H1 (cell line): ENCODE measurements around the gene AHNAK2. TPM values are rescaled to one million over a fixed set of nuclear protein-coding genes. Genes with fewer than 3 reads are reported as not detected.
A peak's percentile ranks its signal among the peaks of the same experiment; 100 is the strongest.

Experiments
- CTCF ChIA-PET: fragments of 300-600 bp; sonication (Branson Sonifier 250); formaldehyde crosslinking; loops from one replicate; lab custom pipeline; 2021; ENCODE audit not compliant: partially characterized antibody; lab: Charles Lee
- POLR2A ChIA-PET: fragments of 300-600 bp; sonication (Branson Sonifier 250); formaldehyde crosslinking; loops from one replicate; lab custom pipeline; 2021; ENCODE audit warnings: inconsistent platforms; ENCODE audit not compliant: partially characterized antibody; lab: Charles Lee
- DNase-seq, 2 experiments: peaks; one replicate each; pipeline versions ENCODE4 v3.0.0 to v3.0.0-alpha.2; 2010 to 2022; ENCODE audit warnings: low spot score in 2 of 2, low read depth in 1 of 2, mixed read lengths in 1 of 2
- FAIRE-seq: peaks from 2 replicates; lab custom pipeline; 2011; peaks lifted over from hg19 to GRCh38; lab: Jason Lieb, UNC
- H2AFZ ChIP-seq: 2 replicates; pipeline ENCODE4 v1.8.1; 2012; ENCODE audit warnings: low read length, inconsistent platforms
- H2AK5ac ChIP-seq: 2 replicates; pipeline ENCODE4 v1.6.1; 2013; ENCODE audit warnings: low read depth, low read length
- H2BK120ac ChIP-seq: replicated peaks from 2 replicates; pipeline ENCODE3; 2013; ENCODE audit warnings: low read depth, low read length, inconsistent platforms
- H2BK12ac ChIP-seq: 2 replicates; pipeline ENCODE4 v1.6.1; 2013; ENCODE audit warnings: low read depth, low read length
- H2BK15ac ChIP-seq: 2 replicates; pipeline ENCODE4 v1.6.1; 2013; ENCODE audit warnings: low read length
- H2BK20ac ChIP-seq: 2 replicates; pipeline ENCODE4 v1.6.1; 2013; ENCODE audit warnings: low read length
- H2BK5ac ChIP-seq: 2 replicates; pipeline ENCODE4 v1.6.1; 2013; ENCODE audit warnings: low read depth, low read length
- H3K14ac ChIP-seq: 2 replicates; pipeline ENCODE4 v1.6.1; 2013; ENCODE audit warnings: inconsistent platforms; ENCODE audit not compliant: insufficient read length
- H3K18ac ChIP-seq: 2 replicates; pipeline ENCODE4 v1.6.1; 2013; ENCODE audit warnings: low read length; ENCODE audit errors: extremely low read depth
- H3K23ac ChIP-seq: 2 replicates; pipeline ENCODE4 v1.6.1; 2013; ENCODE audit warnings: inconsistent platforms; ENCODE audit not compliant: insufficient read length
- H3K23me2 ChIP-seq: 2 replicates; pipeline ENCODE4 v1.6.1; 2013; ENCODE audit warnings: low read depth, low read length
- H3K27ac ChIP-seq: 2 replicates; pipeline ENCODE4 v1.6.1; 2011; ENCODE audit warnings: low read depth, low read length, inconsistent platforms
- H3K27me3 ChIP-seq, 4 experiments: replicated peaks in 1 of 4; 1 replicate in 1 of 4; 2 replicates in 3 of 4; pipeline versions ENCODE4 v1.6.1 to v1.8.1; 2011 to 2013; ENCODE audit warnings: low read length in 3 of 4, mild to moderate bottlenecking in 3 of 4, inconsistent platforms in 2 of 4, mixed read lengths in 2 of 4, moderate library complexity in 1 of 4; ENCODE audit not compliant: control insufficient read depth in 3 of 4, insufficient read depth in 3 of 4; ENCODE audit errors: extremely low read depth in 1 of 4
- H3K36me3 ChIP-seq, 4 experiments: 2 replicates each; pipeline versions ENCODE4 v1.6.1 to v1.8.1; 2011 to 2013; ENCODE audit warnings: mild to moderate bottlenecking in 4 of 4, low read length in 3 of 4, moderate library complexity in 2 of 4, control low read depth in 1 of 4, inconsistent platforms in 1 of 4; ENCODE audit not compliant: insufficient read depth in 4 of 4, control insufficient read depth in 2 of 4
- H3K4ac ChIP-seq: replicated peaks from 2 replicates; pipeline ENCODE3; 2013; ENCODE audit warnings: low read length, low read depth, mixed read lengths, inconsistent platforms; ENCODE audit not compliant: insufficient read length
- H3K4me1 ChIP-seq, 4 experiments: replicated peaks in 1 of 4; 1 replicate in 1 of 4; 2 replicates in 3 of 4; pipeline versions ENCODE4 v1.6.1 to v1.8.1; 2011 to 2013; ENCODE audit warnings: low read length in 3 of 4, inconsistent platforms in 2 of 4, mixed read lengths in 1 of 4; ENCODE audit not compliant: insufficient read depth in 4 of 4, control insufficient read depth in 3 of 4
- H3K4me2 ChIP-seq, 2 experiments: 2 replicates each; pipeline versions ENCODE4 v1.6.1 to v1.8.1; 2011 to 2013; ENCODE audit warnings: low read depth in 2 of 2, low read length in 2 of 2, control low read depth in 1 of 2, inconsistent platforms in 1 of 2, mild to moderate bottlenecking in 1 of 2; ENCODE audit not compliant: insufficient read depth in 1 of 2
- H3K4me3 ChIP-seq, 4 experiments: fragments of 200-600, 300-600 bp in 1 of 4; sonication (generic), shearing (Covaris generic), sonication (Bioruptor Twin) in 1 of 4; 2 replicates each; pipeline versions ENCODE4 v1.5.1 to v1.8.1; 2011 to 2016; ENCODE audit warnings: low read length in 4 of 4, low read depth in 3 of 4, control low read depth in 2 of 4, inconsistent platforms in 2 of 4, mild to moderate bottlenecking in 2 of 4, mixed read lengths in 1 of 4, moderate library complexity in 1 of 4; ENCODE audit not compliant: insufficient read depth in 2 of 4; ENCODE audit errors: extremely low read depth in 1 of 4
- H3K56ac ChIP-seq: replicated peaks from 2 replicates; pipeline ENCODE3; 2013; ENCODE audit warnings: low read depth, mild to moderate bottlenecking, mixed read lengths, low read length, inconsistent platforms; ENCODE audit not compliant: insufficient read length
- H3K79me1 ChIP-seq: 2 replicates; pipeline ENCODE4 v1.6.1; 2013; ENCODE audit warnings: low read depth, low read length, control low read depth
- H3K79me2 ChIP-seq, 2 experiments: 2 replicates each; pipeline versions ENCODE4 v1.6.1 to v1.8.1; 2012 to 2013; ENCODE audit warnings: low read length in 2 of 2, mild to moderate bottlenecking in 2 of 2, inconsistent platforms in 1 of 2; ENCODE audit not compliant: insufficient read depth in 2 of 2, control insufficient read depth in 1 of 2
- H3K9ac ChIP-seq, 4 experiments: replicated peaks in 1 of 4; 1 replicate in 1 of 4; 2 replicates in 3 of 4; pipeline versions ENCODE4 v1.6.1 to v1.8.1; 2011 to 2013; ENCODE audit warnings: low read depth in 3 of 4, low read length in 3 of 4, control low read depth in 2 of 4, mild to moderate bottlenecking in 2 of 4, moderate library complexity in 2 of 4, inconsistent platforms in 1 of 4; ENCODE audit errors: extremely low read depth in 1 of 4
- H3K9me3 ChIP-seq, 2 experiments: 2 replicates each; pipeline versions ENCODE4 v1.6.1 to v1.8.1; 2012 to 2013; ENCODE audit warnings: mild to moderate bottlenecking in 2 of 2, moderate library complexity in 2 of 2, control low read depth in 1 of 2, inconsistent platforms in 1 of 2, low read depth in 1 of 2, low read length in 1 of 2, mixed read lengths in 1 of 2; ENCODE audit not compliant: insufficient read depth in 2 of 2
- H4K20me1 ChIP-seq, 2 experiments: replicated peaks in 1 of 2; 2 replicates each; pipeline versions ENCODE3 to v1.8.1; 2011 to 2013; ENCODE audit warnings: inconsistent platforms in 2 of 2, low read length in 2 of 2, mild to moderate bottlenecking in 1 of 2; ENCODE audit not compliant: insufficient read depth in 2 of 2, control insufficient read depth in 1 of 2
- H4K5ac ChIP-seq: 2 replicates; pipeline ENCODE4 v1.6.1; 2013; ENCODE audit warnings: low read length, low read depth, mixed read lengths, inconsistent platforms; ENCODE audit not compliant: insufficient read length
- H4K8ac ChIP-seq: 2 replicates; pipeline ENCODE4 v1.8.0; 2013; ENCODE audit warnings: mild to moderate bottlenecking, moderate library complexity, low read length, inconsistent platforms; ENCODE audit not compliant: insufficient read depth; ENCODE audit errors: extremely low read depth
- H4K91ac ChIP-seq: replicated peaks from 2 replicates; pipeline ENCODE3; 2013; ENCODE audit warnings: low read length, mixed read lengths, inconsistent platforms; ENCODE audit not compliant: insufficient read length
- CHD1 ChIP-seq: IDR thresholded peaks from 2 replicates; pipeline ENCODE4 v1.6.1; 2012; ENCODE audit warnings: low read depth, low read length, improper control_type of control experiment
- CTBP2 ChIP-seq: IDR thresholded peaks from 2 replicates; pipeline ENCODE4 v1.7.0; 2011; ENCODE audit warnings: borderline replicate concordance, mild to moderate bottlenecking, moderate library complexity, mixed read lengths, low read length; ENCODE audit not compliant: insufficient read depth, insufficient read length
- E2F6 ChIP-seq: IDR thresholded peaks from 2 replicates; pipeline ENCODE4 v1.6.1; 2012; ENCODE audit warnings: inconsistent platforms
- GTF2F1 ChIP-seq: IDR thresholded peaks from 2 replicates; pipeline ENCODE4 v1.6.1; 2012; ENCODE audit warnings: low read depth, low read length, improper control_type of control experiment, borderline replicate concordance
- KDM5A ChIP-seq: fragments of 200-600 bp; IDR thresholded peaks from 2 replicates; pipeline ENCODE4 v1.7.1; 2012; ENCODE audit warnings: mild to moderate bottlenecking, low read length, inconsistent platforms, mixed read lengths
- POLR2A ChIP-seq, 2 experiments: IDR thresholded peaks; 1 replicate in 1 of 2; 2 replicates in 1 of 2; pipeline ENCODE4 v1.6.1; 2011; ENCODE audit warnings: low read depth in 2 of 2, low read length in 2 of 2, mild to moderate bottlenecking in 2 of 2; ENCODE audit errors: control extremely low read depth in 1 of 2
- SIX5 ChIP-seq: IDR thresholded peaks from 2 replicates; pipeline ENCODE4 v1.6.1; 2011; ENCODE audit warnings: mild to moderate bottlenecking, low read depth, low read length
- SP4 ChIP-seq: IDR thresholded peaks from 2 replicates; pipeline ENCODE4 v1.6.1; 2012; ENCODE audit warnings: low read length, inconsistent platforms
- SRF ChIP-seq: IDR thresholded peaks from 2 replicates; pipeline ENCODE4 v1.6.1; 2011; ENCODE audit warnings: mild to moderate bottlenecking, low read depth, low read length, moderate library complexity
- TAF7 ChIP-seq: optimal IDR thresholded peaks from 2 replicates; pipeline ENCODE3; 2011; ENCODE audit warnings: low read depth, mild to moderate bottlenecking, inconsistent platforms, low read length, moderate library complexity, borderline replicate concordance
- WGBS, 2 experiments: shearing (Covaris generic) in 1 of 2; methylation state at CpG; one replicate each; pipeline versions ENCODE4 v1.1.6 to v1.1.7; 2013 to 2015; ENCODE audit warnings: low lambda C conversion rate in 2 of 2, mixed read lengths in 2 of 2, inconsistent platforms in 1 of 2, low coverage in 1 of 2, missing lambda C conversion rate in 1 of 2; ENCODE audit not compliant: insufficient replicate concordance in 2 of 2, insufficient coverage in 1 of 2, insufficient read length in 1 of 2; ENCODE audit errors: extremely low coverage in 1 of 2, missing lambda C conversion rate in 1 of 2; 5-methylcytosine and 5-hydroxymethylcytosine counted together
- polyA plus RNA-seq, 7 experiments: library from polyadenylated mRNA; depleted of rRNA in 3 of 7; stranded (reverse) in 5 of 7; unstranded in 2 of 7; fragments of >200 nt in 5 of 7; fragments of 200-250 nt in 2 of 7; gene quantifications; 1 replicate in 5 of 7; 2 replicates in 1 of 7; 4 replicates in 1 of 7; pipeline versions ENCODE4 v1.2.1 to v1.2.3, GENCODE V29; 2011 to 2013; ENCODE audit warnings: missing spikeins in 2 of 7, mixed read lengths in 2 of 7
- total RNA-seq: library from RNA; stranded (reverse); fragmentation: NEBNext Ultra II Directional; extraction: Animal tissue kit (Norgen Biotek cat#: 25700); gene quantifications from 2 replicates; pipeline ENCODE4 v1.2.1, GENCODE V29; 2021

Gene AHNAK2
- total and polyA plus RNA-seq, 2 of the 8 experiments (the other 6 are each of a cell fraction or from before 2014, with no cell fraction given), result 0.95 to 2.0 TPM

- Histone ChIP-seq H3K23ac (no peak overlapping the region), H4K20me1 (peaks cover 4 to 13% of the 10 kb centered on the region in 2 experiments), H4K8ac (peak overlapping the region; percentile 62; the same call in 1 of the 2 replicates), H3K9ac (no peak overlapping the region), H3K9me3 (no peaks in the 10 kb centered on the region), H2AFZ (no peak overlapping the region), H3K27me3 (peaks cover 18 to 38% (median 31%) of the 10 kb centered on the region in 4 experiments), H2AK5ac (peak overlapping the region; percentile 56; the same call in 1 of the 2 replicates), H2BK5ac (no peak overlapping the region), H3K36me3 (no peaks in the 10 kb centered on the region; a peak in 1 of 8 replicates), H3K27ac (no peak overlapping the region), H3K79me2 (no peaks in the 10 kb centered on the region), H4K91ac (no peak overlapping the region), H3K18ac (no peak overlapping the region), H3K79me1 (no peaks in the 10 kb centered on the region), H2BK20ac (no peak overlapping the region), H3K4ac (no peak overlapping the region), H3K56ac (no peak overlapping the region), H2BK12ac (0 out of 2 replicates have a peak overlapping the region, but pooled peaks have one; percentile 50), H3K4me3 (peak overlapping the region; percentile 23 to 60 (median 24); a peak in 6 of 8 replicates), H3K14ac (no peak overlapping the region), H3K4me1 (peaks cover 0 to 13% (median 7%) of the 10 kb centered on the region in 4 experiments; a peak in 5 of 7 replicates), H2BK15ac (no peak overlapping the region), H3K23me2 (peaks cover 10% of the 10 kb centered on the region; the same call in 1 of the 2 replicates), H2BK120ac (no peak overlapping the region), H4K5ac (no peak overlapping the region), H3K4me2 (peak overlapping the region; percentile 60 to 79)
- WGBS, 2 experiments, result 42% methylated on average over 29 of the region's 32 CpGs; no CpG with 5 or more reads in 1 of the 2 experiments
- DNase-seq (no peak), FAIRE-seq (no peak)
- ChIA-PET CTCF (interaction anchor here (0.6 to 1.2 kb wide), 7 partner anchors 9 to 67 kb away, joined by 3 to 6 read pairs (median 3); no protein-coding TSS in a partner anchor), POLR2A (interaction anchor here (0.5 to 1.1 kb wide), 2 partner anchors 9 to 40 kb away, joined by 3 read pairs; no protein-coding TSS in a partner anchor)
- TF ChIP-seq SRF (no peak), POLR2A (IDR thresholded peaks at IDR 0.05; ENCODE audit: control extremely low read depth in 1 of 2, low read depth in 2 of 2, low read length in 2 of 2) (no peak), GTF2F1 (no peak), CTBP2 (no peak), KDM5A (no peak), TAF7 (no peak), SIX5 (no peak), CHD1 (no peak), SP4 (no peak), E2F6 (no peak)
These were observed 845 bp upstream of the AHNAK2 start for GRCh38 chr14:104978746-104979691.
